Smooth muscle cell (in vitro differentiated cells): ENCODE data around the gene LSMEM2. TPM values are rescaled to one million over a fixed set of nuclear protein-coding genes. Genes with fewer than 3 reads are reported as not detected.

Experiments used
- DNase-seq: peaks from one replicate; lab custom pipeline; 2025; ENCODE audit not compliant: unreplicated experiment; lab: John Stamatoyannopoulos, UW
- H2AFZ ChIP-seq: fragments of 200-600 bp; sonication (generic); 2 replicates; pipeline ENCODE4 v1.6.0; 2016; ENCODE audit warnings: antibody characterized with exemption, low read depth, mild to moderate bottlenecking
- H3F3A ChIP-seq: fragments of 200-600 bp; sonication (generic); 2 replicates; pipeline ENCODE4 v1.6.0; 2017; ENCODE audit warnings: antibody characterized with exemption, low read depth
- H3K27ac ChIP-seq: fragments of 200-600 bp; sonication (generic); 2 replicates; pipeline ENCODE4 v1.5.1; 2016; ENCODE audit warnings: low read depth, mild to moderate bottlenecking
- H3K27me3 ChIP-seq: fragments of 200-600 bp; sonication (generic); 2 replicates; pipeline ENCODE4 v1.6.1; 2016; ENCODE audit warnings: low read depth, mild to moderate bottlenecking
- H3K36me3 ChIP-seq: fragments of 200-600 bp; sonication (generic); 2 replicates; pipeline ENCODE4 v1.5.1; 2016; ENCODE audit warnings: low read depth
- H3K4me1 ChIP-seq: fragments of 200-600 bp; sonication (generic); 2 replicates; pipeline ENCODE4 v1.5.1; 2016; ENCODE audit warnings: low read depth
- H3K4me2 ChIP-seq: fragments of 200-600 bp; sonication (generic); 2 replicates; pipeline ENCODE4 v1.6.0; 2016; ENCODE audit warnings: mild to moderate bottlenecking
- H3K4me3 ChIP-seq: fragments of 200-600 bp; sonication (generic); 2 replicates; pipeline ENCODE4 v1.5.1; 2016; ENCODE audit warnings: mild to moderate bottlenecking
- H3K79me2 ChIP-seq: fragments of 200-600 bp; sonication (generic); 2 replicates; pipeline ENCODE4 v1.6.0; 2016; ENCODE audit warnings: low read depth, mild to moderate bottlenecking
- H3K9ac ChIP-seq: fragments of 200-600 bp; sonication (generic); 2 replicates; pipeline ENCODE4 v1.6.0; 2016; ENCODE audit warnings: low read depth
- H3K9me3 ChIP-seq: fragments of 200-600 bp; sonication (generic); replicated peaks from 2 replicates; pipeline ENCODE4 v1.5.1; 2016; ENCODE audit warnings: low read depth
- H4K20me1 ChIP-seq: fragments of 200-600 bp; sonication (generic); 2 replicates; pipeline ENCODE4 v1.6.0; 2016; ENCODE audit warnings: low read depth
- CTCF ChIP-seq: fragments of 200-600 bp; sonication (generic); IDR thresholded peaks from 2 replicates; pipeline ENCODE4 v1.5.1; 2017; ENCODE audit warnings: borderline replicate concordance, mild to moderate bottlenecking, antibody characterized with exemption; ENCODE audit not compliant: insufficient read depth, poor library complexity, severe bottlenecking
- WGBS: methylation state at CpG from one replicate; pipeline ENCODE4 v1.1.7; 2016; ENCODE audit warnings: low lambda C conversion rate; 5-methylcytosine and 5-hydroxymethylcytosine counted together
- polyA plus RNA-seq: library from polyadenylated mRNA; unstranded; fragments of >200 nt; fragmentation: Nextera tagmentation; extraction: Ambion mirVana; gene quantifications from 2 replicates; pipeline ENCODE4 v1.2.1, GENCODE V29; 2016
- total RNA-seq: library from RNA; depleted of rRNA; stranded (reverse); fragments of >200 nt; gene quantifications from 2 replicates; pipeline ENCODE4 v1.2.3, GENCODE V29; 2014

LSMEM2 gene
- total and polyA plus RNA-seq, 2 experiments from 2014 or later: 0.09 TPM; not detected in 1

DNA sequence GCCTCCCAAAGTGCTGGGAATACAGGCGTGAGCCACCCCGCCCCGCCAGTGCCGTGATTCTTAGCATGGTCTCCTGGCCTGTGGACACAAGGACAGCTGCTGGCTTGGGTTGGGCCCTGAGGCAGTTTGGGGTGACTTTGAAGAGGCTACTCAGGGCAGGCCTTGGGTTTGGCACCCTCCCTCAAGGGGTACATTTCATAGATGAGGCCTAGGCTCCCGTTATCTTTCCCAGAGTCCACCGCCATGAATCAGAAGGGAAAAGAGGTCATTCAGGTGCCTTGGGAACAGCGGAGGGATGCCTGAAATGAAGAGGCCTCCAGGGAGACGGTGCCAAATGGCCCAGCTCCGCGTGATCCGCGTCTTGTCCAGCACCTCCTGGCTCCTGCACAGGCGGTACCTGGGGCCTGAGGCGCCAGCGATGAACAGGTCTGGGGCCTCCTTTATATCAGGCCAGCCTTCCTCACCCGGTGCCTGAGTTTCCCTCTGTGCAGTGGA lies 33.6 kb upstream of the LSMEM2 start:
- peak overlapping the region; percentile 93 for H3K27ac ChIP-seq
- H3K9me3 ChIP-seq: no peaks in the 10 kb centered on the region
- H4K20me1 ChIP-seq: peaks cover 79% of the 10 kb centered on the region
- peaks cover 93% of the 10 kb centered on the region for H3K79me2 ChIP-seq
- H3K4me1 ChIP-seq: peaks cover 49% of the 10 kb centered on the region
- H3K27me3 ChIP-seq: no peaks in the 10 kb centered on the region
- WGBS: 77% methylated on average over 16 of the region's 16 CpGs
- DNase-seq: no peak
- no peaks in the 10 kb centered on the region for H3K36me3 ChIP-seq
- H2AFZ ChIP-seq: no peak overlapping the region
- no peak for TF ChIP-seq CTCF
- H3K9ac ChIP-seq: peak overlapping the region; percentile 74
- peaks cover 23% of the 10 kb centered on the region for H3F3A ChIP-seq
- H3K4me2 ChIP-seq: peak overlapping the region; percentile 86
- H3K4me3 ChIP-seq: peak overlapping the region; percentile 42

DNA sequence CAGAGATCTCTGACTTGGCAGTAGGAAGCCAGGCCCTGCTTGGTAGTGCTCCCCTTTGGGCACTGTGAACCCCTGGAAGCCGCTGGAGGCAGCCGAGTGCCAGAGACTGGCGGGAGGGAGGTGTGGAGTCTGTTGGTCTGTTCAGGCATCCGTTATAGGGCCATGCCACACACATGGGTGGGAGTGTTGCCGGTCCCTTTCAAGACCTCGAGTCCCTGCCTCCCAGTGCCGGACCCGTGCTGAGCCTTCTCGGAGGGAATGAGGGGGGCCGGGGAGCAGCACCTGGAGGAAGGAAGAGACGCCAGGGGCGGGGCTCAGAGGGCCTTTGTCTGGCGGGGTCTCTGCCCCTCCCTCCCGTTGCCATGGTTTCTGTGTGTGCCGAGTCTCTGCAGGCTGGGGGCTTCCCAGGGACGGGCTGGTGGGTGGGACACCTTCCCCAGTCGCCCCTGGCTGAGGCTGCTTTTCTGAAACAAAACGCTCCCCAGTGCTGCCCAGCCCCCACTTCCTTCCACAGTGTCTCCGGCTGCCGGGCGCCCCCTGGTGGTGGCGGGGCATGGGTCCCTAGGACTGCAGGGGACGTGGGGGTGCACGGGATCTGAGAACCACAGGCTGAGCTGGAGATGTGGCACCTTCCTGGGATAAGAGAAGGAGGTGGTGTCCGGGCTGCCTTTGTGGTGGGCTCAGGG lies 32.9 kb upstream of the LSMEM2 start:
- H2AFZ ChIP-seq: no peak overlapping the region
- DNase-seq: peak; percentile 83
- peaks cover 43% of the 10 kb centered on the region for H3K4me1 ChIP-seq
- peaks cover 79% of the 10 kb centered on the region for H4K20me1 ChIP-seq
- H3K36me3 ChIP-seq: no peaks in the 10 kb centered on the region
- peak overlapping the region; percentile 93 for H3K27ac ChIP-seq
- peak overlapping the region; percentile 42 for H3K4me3 ChIP-seq
- peak; percentile 99 for TF ChIP-seq CTCF
- no peaks in the 10 kb centered on the region for H3K27me3 ChIP-seq
- WGBS: 8% methylated on average over 18 of the region's 25 CpGs
- peak overlapping the region; percentile 86 for H3K4me2 ChIP-seq
- no peaks in the 10 kb centered on the region for H3K9me3 ChIP-seq
- H3K79me2 ChIP-seq: peaks cover 93% of the 10 kb centered on the region
- peaks cover 23% of the 10 kb centered on the region for H3F3A ChIP-seq
- peak overlapping the region; percentile 74 for H3K9ac ChIP-seq

DNA sequence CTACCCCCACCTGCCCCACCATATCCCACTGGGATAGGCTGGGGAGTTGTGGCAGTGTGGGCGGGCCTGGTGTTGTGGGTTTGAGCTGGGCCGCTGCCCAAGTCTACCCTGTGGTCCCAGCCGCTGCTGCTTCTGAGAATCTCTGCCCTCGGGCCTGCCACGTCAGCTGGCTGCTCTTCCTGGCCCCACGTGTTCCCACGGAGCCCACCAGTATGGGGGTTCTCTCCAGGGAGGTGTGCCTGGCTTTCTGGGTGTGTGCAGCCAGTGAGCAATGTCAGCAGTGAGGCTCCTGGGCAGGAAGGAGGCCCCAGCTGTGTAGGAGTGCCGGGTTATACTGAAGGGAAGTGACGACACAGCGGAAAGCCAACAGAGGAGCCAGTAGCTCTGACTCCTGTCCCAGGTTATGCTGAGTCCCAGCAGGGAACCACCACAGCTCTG lies 32.4 kb upstream of the LSMEM2 start:
- Histone ChIP-seq H3K4me1 (peaks cover 39% of the 10 kb centered on the region), H3K9me3 (no peaks in the 10 kb centered on the region), H3K4me3 (peak overlapping the region; percentile 42), H3F3A (peaks cover 23% of the 10 kb centered on the region), H4K20me1 (peaks cover 79% of the 10 kb centered on the region), H3K4me2 (peak overlapping the region; percentile 86), H3K9ac (peak overlapping the region; percentile 74), H2AFZ (no peak overlapping the region), H3K27ac (peak overlapping the region; percentile 93), H3K36me3 (no peaks in the 10 kb centered on the region), H3K27me3 (no peaks in the 10 kb centered on the region), H3K79me2 (peaks cover 93% of the 10 kb centered on the region)
- no peak for TF ChIP-seq CTCF
- peak; percentile 65 for DNase-seq
- 18% methylated on average over 9 of the region's 10 CpGs for WGBS
